ENCODE measurements around the gene SULF2.

The SULF2 gene

GRCh38 chr20:47734870-47735269 is 50.4 kb downstream of the SULF2 start:
- no peaks in the 10 kb centered on the region for H3K27me3 ChIP-seq
- H3K27ac ChIP-seq = peak overlapping the region; percentile 96
- H3K36me3 ChIP-seq = peaks cover 28% of the 10 kb centered on the region
- TF ChIP-seq, protein P1, sequence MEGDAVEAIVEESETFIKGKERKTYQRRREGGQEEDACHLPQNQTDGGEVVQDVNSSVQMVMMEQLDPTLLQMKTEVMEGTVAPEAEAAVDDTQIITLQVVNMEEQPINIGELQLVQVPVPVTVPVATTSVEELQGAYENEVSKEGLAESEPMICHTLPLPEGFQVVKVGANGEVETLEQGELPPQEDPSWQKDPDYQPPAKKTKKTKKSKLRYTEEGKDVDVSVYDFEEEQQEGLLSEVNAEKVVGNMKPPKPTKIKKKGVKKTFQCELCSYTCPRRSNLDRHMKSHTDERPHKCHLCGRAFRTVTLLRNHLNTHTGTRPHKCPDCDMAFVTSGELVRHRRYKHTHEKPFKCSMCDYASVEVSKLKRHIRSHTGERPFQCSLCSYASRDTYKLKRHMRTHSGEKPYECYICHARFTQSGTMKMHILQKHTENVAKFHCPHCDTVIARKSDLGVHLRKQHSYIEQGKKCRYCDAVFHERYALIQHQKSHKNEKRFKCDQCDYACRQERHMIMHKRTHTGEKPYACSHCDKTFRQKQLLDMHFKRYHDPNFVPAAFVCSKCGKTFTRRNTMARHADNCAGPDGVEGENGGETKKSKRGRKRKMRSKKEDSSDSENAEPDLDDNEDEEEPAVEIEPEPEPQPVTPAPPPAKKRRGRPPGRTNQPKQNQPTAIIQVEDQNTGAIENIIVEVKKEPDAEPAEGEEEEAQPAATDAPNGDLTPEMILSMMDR (IDR thresholded peaks at IDR 0.05) = no peak
- H3K4me3 ChIP-seq (ENCODE audit: low read depth in 1 of 2, low read length in 1 of 2) = peak overlapping the region; percentile 32 to 49
- H3K4me1 ChIP-seq (ENCODE audit: control insufficient read depth in 1 of 2, insufficient read depth in 1 of 2, low read depth in 1 of 2, low read length in 1 of 2) = peaks cover 88 to 99% of the 10 kb centered on the region in 2 experiments
- H3K9me3 ChIP-seq = no peaks in the 10 kb centered on the region

- H3K9me3 ChIP-seq = no peaks in the 10 kb centered on the region
- H3K36me3 ChIP-seq = peaks cover 29% of the 10 kb centered on the region
- no peaks in the 10 kb centered on the region for H3K27me3 ChIP-seq
- TF ChIP-seq, protein P1 (IDR thresholded peaks at IDR 0.05) = no peak
- H3K4me3 ChIP-seq (ENCODE audit: low read depth in 1 of 2, low read length in 1 of 2) = no peak overlapping the region
- peak overlapping the region; percentile 96 for H3K27ac ChIP-seq
- peaks cover 88 to 99% of the 10 kb centered on the region in 2 experiments for H3K4me1 ChIP-seq (ENCODE audit: control insufficient read depth in 1 of 2, insufficient read depth in 1 of 2, low read depth in 1 of 2, low read length in 1 of 2)
These were observed 51.4 kb downstream of the SULF2 start for GRCh38 chr20:47733892-47734291.

GRCh38 chr20:47730744-47731143 is 54.5 kb downstream of the SULF2 start:
- Histone ChIP-seq H3K36me3 (peaks cover 23% of the 10 kb centered on the region), H3K9me3 (no peaks in the 10 kb centered on the region), H3K4me3 (ENCODE audit: low read depth in 1 of 2, low read length in 1 of 2) (no peak overlapping the region), H3K27ac (peak overlapping the region; percentile 99), H3K4me1 (ENCODE audit: control insufficient read depth in 1 of 2, insufficient read depth in 1 of 2, low read depth in 1 of 2, low read length in 1 of 2) (peaks cover 87 to 98% of the 10 kb centered on the region in 2 experiments), H3K27me3 (no peaks in the 10 kb centered on the region)
- TF ChIP-seq, protein P1 (IDR thresholded peaks at IDR 0.05) = no peak

GRCh38 chr20:47729472-47729871 is 55.8 kb downstream of the SULF2 start:
- H3K27me3 ChIP-seq = no peaks in the 10 kb centered on the region
- TF ChIP-seq, protein P1 (IDR thresholded peaks at IDR 0.05) = no peak
- H3K4me3 ChIP-seq (ENCODE audit: low read depth in 1 of 2, low read length in 1 of 2) = peak overlapping the region; percentile 60 to 75
- peaks cover 80 to 92% of the 10 kb centered on the region in 2 experiments for H3K4me1 ChIP-seq (ENCODE audit: control insufficient read depth in 1 of 2, insufficient read depth in 1 of 2, low read depth in 1 of 2, low read length in 1 of 2)
- H3K27ac ChIP-seq = peak overlapping the region; percentile 99
- no peaks in the 10 kb centered on the region for H3K9me3 ChIP-seq
- H3K36me3 ChIP-seq = peaks cover 26% of the 10 kb centered on the region

DNA sequence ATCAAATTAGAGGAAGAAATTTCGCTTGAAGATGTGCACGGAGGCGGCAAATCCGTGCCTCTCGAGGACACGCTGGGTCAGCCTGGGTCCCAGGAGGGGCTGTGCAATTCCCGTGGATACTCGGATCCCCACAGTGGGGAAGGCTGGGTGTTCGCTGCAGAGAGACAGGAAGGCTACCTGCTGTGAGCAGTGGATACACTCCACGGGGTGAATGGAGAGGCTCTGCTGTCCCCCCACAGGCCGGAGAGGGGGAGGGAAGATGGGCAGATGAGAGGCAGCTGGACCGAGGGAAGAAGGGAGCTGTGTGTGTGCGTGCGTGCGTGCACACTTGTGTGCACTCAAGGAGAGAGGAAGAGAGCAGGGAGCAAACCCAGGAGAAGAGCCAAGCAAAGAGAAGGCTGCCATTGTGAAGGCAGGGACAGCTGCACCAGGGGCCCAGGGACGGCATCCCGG is 57.3 kb downstream of the SULF2 start:
- TF ChIP-seq, protein P1 (IDR thresholded peaks at IDR 0.05) = no peak
- peaks cover 69 to 82% of the 10 kb centered on the region in 2 experiments for H3K4me1 ChIP-seq (ENCODE audit: control insufficient read depth in 1 of 2, insufficient read depth in 1 of 2, low read depth in 1 of 2, low read length in 1 of 2)
- no peaks in the 10 kb centered on the region for H3K9me3 ChIP-seq
- peak overlapping the region; percentile 60 to 75 for H3K4me3 ChIP-seq (ENCODE audit: low read depth in 1 of 2, low read length in 1 of 2)
- H3K27me3 ChIP-seq = no peaks in the 10 kb centered on the region
- peaks cover 31% of the 10 kb centered on the region for H3K36me3 ChIP-seq
- peak overlapping the region; percentile 99 for H3K27ac ChIP-seq

Data from neutrophil (primary cell).